C4-2B (cell line): Measurements from ENCODE around the gene EIF3M.

Source experiments
- ZFX ChIP-seq: fragments of 450-650 bp; IDR thresholded peaks from 2 replicates; pipeline ENCODE4 v1.6.1; 2017
- TF ChIP-seq, protein P1 (sequence below): fragments of 450-650 bp; conservative IDR thresholded peaks from 2 replicates; pipeline ENCODE4 v1.5.1; 2017; ENCODE audit warnings: mild to moderate bottlenecking

DNA sequence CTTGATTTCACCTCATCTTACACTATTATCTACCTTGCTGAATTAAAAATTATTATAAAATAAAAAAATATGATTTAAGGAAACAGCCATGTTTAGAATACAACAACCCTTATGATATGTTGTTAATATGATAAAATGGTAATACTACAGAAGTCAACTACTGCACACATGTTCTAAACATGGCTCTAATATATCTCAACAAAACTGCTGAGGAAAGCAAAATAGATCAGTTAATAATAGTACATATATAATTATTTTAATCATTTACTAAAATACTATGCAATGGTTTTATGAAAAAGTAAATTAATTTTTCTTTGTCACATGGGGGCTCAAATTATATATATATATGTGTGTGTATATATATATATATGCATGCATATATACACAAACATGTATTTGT lies 57.7 kb downstream of the EIF3M start:
- TF ChIP-seq, protein P1, sequence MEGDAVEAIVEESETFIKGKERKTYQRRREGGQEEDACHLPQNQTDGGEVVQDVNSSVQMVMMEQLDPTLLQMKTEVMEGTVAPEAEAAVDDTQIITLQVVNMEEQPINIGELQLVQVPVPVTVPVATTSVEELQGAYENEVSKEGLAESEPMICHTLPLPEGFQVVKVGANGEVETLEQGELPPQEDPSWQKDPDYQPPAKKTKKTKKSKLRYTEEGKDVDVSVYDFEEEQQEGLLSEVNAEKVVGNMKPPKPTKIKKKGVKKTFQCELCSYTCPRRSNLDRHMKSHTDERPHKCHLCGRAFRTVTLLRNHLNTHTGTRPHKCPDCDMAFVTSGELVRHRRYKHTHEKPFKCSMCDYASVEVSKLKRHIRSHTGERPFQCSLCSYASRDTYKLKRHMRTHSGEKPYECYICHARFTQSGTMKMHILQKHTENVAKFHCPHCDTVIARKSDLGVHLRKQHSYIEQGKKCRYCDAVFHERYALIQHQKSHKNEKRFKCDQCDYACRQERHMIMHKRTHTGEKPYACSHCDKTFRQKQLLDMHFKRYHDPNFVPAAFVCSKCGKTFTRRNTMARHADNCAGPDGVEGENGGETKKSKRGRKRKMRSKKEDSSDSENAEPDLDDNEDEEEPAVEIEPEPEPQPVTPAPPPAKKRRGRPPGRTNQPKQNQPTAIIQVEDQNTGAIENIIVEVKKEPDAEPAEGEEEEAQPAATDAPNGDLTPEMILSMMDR, result no peak
- TF ChIP-seq ZFX, result no peak
